ENCODE results near the gene PAOX. TPM values are rescaled to one million over a fixed set of nuclear protein-coding genes. Genes with fewer than 3 reads are reported as not detected.

PAOX gene
- total and polyA plus RNA-seq, 2 experiments from 2014 or later, result 4.1 to 8.7 TPM

GRCh38 chr10:133383551-133383950, 4.5 kb downstream of the PAOX start:
- no peaks in the 10 kb centered on the region for H3K4me1 ChIP-seq (ENCODE audit: insufficient read depth)
- TF ChIP-seq JUNB (IDR thresholded peaks at IDR 0.05; ENCODE audit: unreplicated experiment), result no peak
- no peak for TF ChIP-seq CREB1 (CRISPR knock-in tag; IDR thresholded peaks at IDR 0.05; ENCODE audit: low read depth)
- no peak for TF ChIP-seq POLR2AphosphoS5 (IDR thresholded peaks at IDR 0.05; ENCODE audit: low read depth)
- TF ChIP-seq EZH2 (IDR thresholded peaks at IDR 0.05; ENCODE audit: low read depth, unreplicated experiment), result no peak
- TF ChIP-seq NANOG (IDR thresholded peaks at IDR 0.05; ENCODE audit: borderline replicate concordance), result no peak
- TF ChIP-seq ETS1 (IDR thresholded peaks at IDR 0.05), result no peak
- no peak for TF ChIP-seq ZNF331 (CRISPR knock-in tag; IDR thresholded peaks at IDR 0.05; ENCODE audit: low read depth)
- peaks cover 11% of the 10 kb centered on the region; the same call in 1 of the 2 replicates for H3K27me3 ChIP-seq (ENCODE audit: insufficient read depth)
- peaks cover under 1% of the 10 kb centered on the region for H3K27me3 Mint-ChIP-seq (ENCODE audit: insufficient read depth, low read depth, poor library complexity)
- no peaks in the 10 kb centered on the region for H3K9me2 ChIP-seq (ENCODE audit: insufficient read depth)
- no peak overlapping the region for H3K4me2 ChIP-seq
- H3F3A ChIP-seq (replicated peaks; ENCODE audit: low read depth), result no peaks in the 10 kb centered on the region
- no peak overlapping the region for H3K4me3 Mint-ChIP-seq
- no peaks in the 10 kb centered on the region; the same call in 1 of the 2 replicates for H3K36me3 ChIP-seq (ENCODE audit: insufficient read depth)
- 0 out of 3 replicates have a peak, but pooled peaks cover 3% of the 10 kb centered on the region for H3K36me3 Mint-ChIP-seq (ENCODE audit: low read depth)
- no peak for DNase-seq (ENCODE audit: low spot score)
- no peak overlapping the region for H3K27ac Mint-ChIP-seq
- no peaks in the 10 kb centered on the region for H3K4me1 Mint-ChIP-seq
- no peak overlapping the region for H3K27ac ChIP-seq (ENCODE audit: low read depth)
- H3K79me2 ChIP-seq (replicated peaks; ENCODE audit: insufficient read depth), result no peaks in the 10 kb centered on the region
- H3K9me3 Mint-ChIP-seq, result no peaks in the 10 kb centered on the region
- no peaks in the 10 kb centered on the region for H4K20me1 ChIP-seq (replicated peaks; ENCODE audit: insufficient read depth)
- ATAC-seq, result no peak
- H2AFZ ChIP-seq, result no peak overlapping the region
- H3K4me3 ChIP-seq, result no peak overlapping the region

GRCh38 chr10:133384071-133384470, 5.0 kb downstream of the PAOX start:
- no peak for ATAC-seq
- H3K4me2 ChIP-seq, result no peak overlapping the region
- H3K27ac ChIP-seq (ENCODE audit: low read depth), result no peak overlapping the region
- Mint-ChIP-seq H3K9me3 (no peaks in the 10 kb centered on the region), H3K36me3 (ENCODE audit: low read depth) (0 out of 3 replicates have a peak, but pooled peaks cover 3% of the 10 kb centered on the region), H3K27me3 (ENCODE audit: insufficient read depth, low read depth, poor library complexity) (no peaks in the 10 kb centered on the region), H3K4me1 (no peaks in the 10 kb centered on the region), H3K27ac (no peak overlapping the region), H3K4me3 (no peak overlapping the region)
- H3K4me3 ChIP-seq, result no peak overlapping the region
- H3K27me3 ChIP-seq (ENCODE audit: insufficient read depth), result peaks cover 10% of the 10 kb centered on the region; the same call in 1 of the 2 replicates
- no peaks in the 10 kb centered on the region for H3F3A ChIP-seq (replicated peaks; ENCODE audit: low read depth)
- no peak for DNase-seq (ENCODE audit: low spot score)
- no peaks in the 10 kb centered on the region; the same call in 1 of the 2 replicates for H3K36me3 ChIP-seq (ENCODE audit: insufficient read depth)
- TF ChIP-seq ETS1 (IDR thresholded peaks at IDR 0.05) (no peak), POLR2AphosphoS5 (IDR thresholded peaks at IDR 0.05; ENCODE audit: low read depth) (no peak), ZNF462 (CRISPR knock-in tag; IDR thresholded peaks at IDR 0.05) (no peak), CTCF (conservative IDR thresholded peaks at IDR 0.05; ENCODE audit: low read depth in 2 of 2) (no peak), EZH2phosphoT487 (IDR thresholded peaks at IDR 0.05; ENCODE audit: unreplicated experiment) (no peak), EZH2 (IDR thresholded peaks at IDR 0.05; ENCODE audit: low read depth, unreplicated experiment) (no peak)
- no peak overlapping the region for H2AFZ ChIP-seq
- no peaks in the 10 kb centered on the region for H3K4me1 ChIP-seq (ENCODE audit: insufficient read depth)
- no peaks in the 10 kb centered on the region for H3K9me2 ChIP-seq (ENCODE audit: insufficient read depth)
- no peaks in the 10 kb centered on the region for H3K79me2 ChIP-seq (replicated peaks; ENCODE audit: insufficient read depth)
- no peaks in the 10 kb centered on the region for H4K20me1 ChIP-seq (replicated peaks; ENCODE audit: insufficient read depth)

All from GM23338 (cell line).